GM12878 (cell line): Measurements from ENCODE around the gene LIPA.

Source experiments
- YY1 ChIP-seq: IDR thresholded peaks from 2 replicates; pipeline ENCODE4 v1.6.1; 2011; ENCODE audit warnings: low read depth, mild to moderate bottlenecking, low read length
- ZNF274 ChIP-seq: IDR thresholded peaks from one replicate; pipeline ENCODE4 v1.8.0; 2011; ENCODE audit not compliant: insufficient read length, insufficient read depth
- TF ChIP-seq, protein P1 (sequence below), 3 experiments: IDR thresholded peaks in 2 of 3; conservative IDR thresholded peaks in 1 of 3; 2 replicates each; pipeline ENCODE4 v1.5.1; 2011; ENCODE audit warnings: low read depth in 3 of 3, low read length in 3 of 3, mild to moderate bottlenecking in 3 of 3, control low read depth in 2 of 3, moderate library complexity in 2 of 3, inconsistent platforms in 1 of 3, mixed read lengths in 1 of 3; ENCODE audit not compliant: control insufficient read depth in 2 of 3, insufficient read depth in 1 of 3; ENCODE audit errors: extremely low read depth in 1 of 3
- TF ChIP-seq, protein P2 (sequence below): IDR thresholded peaks from 2 replicates; pipeline ENCODE4 v1.6.1; 2012; ENCODE audit warnings: low read depth, low read length, improper control_type of control experiment
- TF ChIP-seq, protein P3 (sequence below): fragments of 450-650 bp; formaldehyde crosslinking; IDR thresholded peaks from 2 replicates; pipeline ENCODE4 v1.5.0; 2022; ENCODE audit warnings: mild to moderate bottlenecking, missing genetic modification characterization

DNA sequence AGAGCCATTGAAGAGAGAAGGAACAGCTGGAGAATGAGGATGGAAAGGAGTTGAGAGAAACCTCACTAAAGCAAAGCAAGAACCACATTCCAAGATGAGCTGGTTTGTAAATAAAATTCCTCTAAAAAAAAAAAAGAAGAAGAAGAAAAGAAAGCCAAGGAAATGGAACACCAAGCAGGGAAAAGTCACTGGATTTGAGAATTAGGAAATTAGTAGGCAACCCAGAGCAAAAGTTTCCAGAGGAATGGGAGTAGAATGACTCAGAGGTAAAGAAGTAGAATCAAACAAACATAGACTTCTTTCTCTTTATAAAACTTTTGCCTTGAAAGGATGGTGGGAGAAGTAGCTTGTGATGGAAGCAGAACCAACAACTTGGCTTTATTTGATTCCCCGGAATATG, 48.3 kb downstream of the LIPA start:
- TF ChIP-seq, protein P1, sequence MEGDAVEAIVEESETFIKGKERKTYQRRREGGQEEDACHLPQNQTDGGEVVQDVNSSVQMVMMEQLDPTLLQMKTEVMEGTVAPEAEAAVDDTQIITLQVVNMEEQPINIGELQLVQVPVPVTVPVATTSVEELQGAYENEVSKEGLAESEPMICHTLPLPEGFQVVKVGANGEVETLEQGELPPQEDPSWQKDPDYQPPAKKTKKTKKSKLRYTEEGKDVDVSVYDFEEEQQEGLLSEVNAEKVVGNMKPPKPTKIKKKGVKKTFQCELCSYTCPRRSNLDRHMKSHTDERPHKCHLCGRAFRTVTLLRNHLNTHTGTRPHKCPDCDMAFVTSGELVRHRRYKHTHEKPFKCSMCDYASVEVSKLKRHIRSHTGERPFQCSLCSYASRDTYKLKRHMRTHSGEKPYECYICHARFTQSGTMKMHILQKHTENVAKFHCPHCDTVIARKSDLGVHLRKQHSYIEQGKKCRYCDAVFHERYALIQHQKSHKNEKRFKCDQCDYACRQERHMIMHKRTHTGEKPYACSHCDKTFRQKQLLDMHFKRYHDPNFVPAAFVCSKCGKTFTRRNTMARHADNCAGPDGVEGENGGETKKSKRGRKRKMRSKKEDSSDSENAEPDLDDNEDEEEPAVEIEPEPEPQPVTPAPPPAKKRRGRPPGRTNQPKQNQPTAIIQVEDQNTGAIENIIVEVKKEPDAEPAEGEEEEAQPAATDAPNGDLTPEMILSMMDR (IDR thresholded peaks at IDR 0.05 in 2 of 3, conservative IDR thresholded peaks at IDR 0.05 in 1 of 3; ENCODE audit: control insufficient read depth in 2 of 3, extremely low read depth in 1 of 3, insufficient read depth in 1 of 3, low read depth in 3 of 3, low read length in 3 of 3): no peak
- TF ChIP-seq, protein P2, sequence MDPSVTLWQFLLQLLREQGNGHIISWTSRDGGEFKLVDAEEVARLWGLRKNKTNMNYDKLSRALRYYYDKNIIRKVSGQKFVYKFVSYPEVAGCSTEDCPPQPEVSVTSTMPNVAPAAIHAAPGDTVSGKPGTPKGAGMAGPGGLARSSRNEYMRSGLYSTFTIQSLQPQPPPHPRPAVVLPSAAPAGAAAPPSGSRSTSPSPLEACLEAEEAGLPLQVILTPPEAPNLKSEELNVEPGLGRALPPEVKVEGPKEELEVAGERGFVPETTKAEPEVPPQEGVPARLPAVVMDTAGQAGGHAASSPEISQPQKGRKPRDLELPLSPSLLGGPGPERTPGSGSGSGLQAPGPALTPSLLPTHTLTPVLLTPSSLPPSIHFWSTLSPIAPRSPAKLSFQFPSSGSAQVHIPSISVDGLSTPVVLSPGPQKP: no peak
- no peak for TF ChIP-seq ZNF274
- TF ChIP-seq, protein P3, sequence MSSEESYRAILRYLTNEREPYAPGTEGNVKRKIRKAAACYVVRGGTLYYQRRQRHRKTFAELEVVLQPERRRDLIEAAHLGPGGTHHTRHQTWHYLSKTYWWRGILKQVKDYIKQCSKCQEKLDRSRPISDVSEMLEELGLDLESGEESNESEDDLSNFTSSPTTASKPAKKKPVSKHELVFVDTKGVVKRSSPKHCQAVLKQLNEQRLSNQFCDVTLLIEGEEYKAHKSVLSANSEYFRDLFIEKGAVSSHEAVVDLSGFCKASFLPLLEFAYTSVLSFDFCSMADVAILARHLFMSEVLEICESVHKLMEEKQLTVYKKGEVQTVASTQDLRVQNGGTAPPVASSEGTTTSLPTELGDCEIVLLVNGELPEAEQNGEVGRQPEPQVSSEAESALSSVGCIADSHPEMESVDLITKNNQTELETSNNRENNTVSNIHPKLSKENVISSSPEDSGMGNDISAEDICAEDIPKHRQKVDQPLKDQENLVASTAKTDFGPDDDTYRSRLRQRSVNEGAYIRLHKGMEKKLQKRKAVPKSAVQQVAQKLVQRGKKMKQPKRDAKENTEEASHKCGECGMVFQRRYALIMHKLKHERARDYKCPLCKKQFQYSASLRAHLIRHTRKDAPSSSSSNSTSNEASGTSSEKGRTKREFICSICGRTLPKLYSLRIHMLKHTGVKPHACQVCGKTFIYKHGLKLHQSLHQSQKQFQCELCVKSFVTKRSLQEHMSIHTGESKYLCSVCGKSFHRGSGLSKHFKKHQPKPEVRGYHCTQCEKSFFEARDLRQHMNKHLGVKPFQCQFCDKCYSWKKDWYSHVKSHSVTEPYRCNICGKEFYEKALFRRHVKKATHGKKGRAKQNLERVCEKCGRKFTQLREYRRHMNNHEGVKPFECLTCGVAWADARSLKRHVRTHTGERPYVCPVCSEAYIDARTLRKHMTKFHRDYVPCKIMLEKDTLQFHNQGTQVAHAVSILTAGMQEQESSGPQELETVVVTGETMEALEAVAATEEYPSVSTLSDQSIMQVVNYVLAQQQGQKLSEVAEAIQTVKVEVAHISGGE: no peak
- no peak for TF ChIP-seq YY1
